GM19328 (cell line): Measurements from ENCODE around the gene ZNF697.
A peak's percentile ranks its signal among the peaks of the same experiment; 100 is the strongest.
"Not testable (repeated sequence)": the region's sequence is repeated elsewhere in the genome, so short reads cannot be mapped to it uniquely, and the experiment has no call there.

Source experiments
- ATAC-seq: cut with Tn5 transposase; IDR thresholded peaks from one replicate; pipeline ENCODE4 v1.9.1; 2021; ENCODE audit warnings: mild to moderate bottlenecking, moderate library complexity; ENCODE audit not compliant: unreplicated experiment

ZNF697 gene

DNA sequence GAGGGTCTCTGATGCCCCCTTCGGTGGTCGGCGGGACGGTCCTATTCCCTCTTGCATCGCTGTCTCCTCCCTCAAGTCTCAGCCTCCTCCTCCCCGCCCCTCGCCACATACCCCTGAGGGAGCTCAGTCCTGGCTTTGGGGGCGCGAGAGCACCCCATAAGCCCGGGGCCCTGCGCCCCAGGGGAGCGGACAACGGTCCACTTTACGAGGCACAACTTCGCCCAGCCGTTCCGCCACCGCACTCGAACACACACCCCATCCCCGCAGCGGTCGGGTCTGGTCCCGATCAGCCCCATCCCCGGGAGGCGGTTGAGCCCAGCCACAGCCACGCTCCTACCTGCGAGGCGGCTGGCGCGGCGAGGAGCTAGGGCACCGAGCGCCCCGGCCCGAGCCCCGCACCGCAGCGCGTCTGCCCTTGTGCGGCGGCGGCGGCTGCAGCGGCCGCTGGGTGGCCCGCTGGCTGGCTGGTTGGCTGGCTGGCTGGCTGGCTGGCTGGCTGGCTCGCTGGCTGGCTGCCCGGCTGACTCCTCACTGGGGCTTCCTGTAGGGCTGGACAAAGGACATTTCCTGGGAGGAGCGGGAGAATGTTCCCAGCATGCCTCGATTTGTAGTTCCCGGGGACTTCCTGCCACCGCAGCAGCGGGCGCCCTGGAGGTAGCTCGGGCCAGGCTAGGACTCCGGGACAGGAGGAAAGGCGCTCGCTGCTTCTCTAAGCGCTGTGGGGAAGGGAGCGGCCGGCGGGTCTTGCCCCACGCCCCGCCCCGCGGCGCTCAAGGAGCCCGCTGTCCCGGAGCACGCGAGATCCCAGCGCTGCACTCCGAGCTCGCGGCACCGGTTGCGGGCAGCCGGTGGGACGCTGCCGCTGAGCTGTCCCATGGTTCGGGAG is at the start of gene ZNF697:
Gene ZNF697 (minus strand): TSS at position 533 of the 886 bp plus-strand sequence. CDS start 22,166 bp downstream, outside the sequence.
- ATAC-seq: peak; percentile 70

DNA sequence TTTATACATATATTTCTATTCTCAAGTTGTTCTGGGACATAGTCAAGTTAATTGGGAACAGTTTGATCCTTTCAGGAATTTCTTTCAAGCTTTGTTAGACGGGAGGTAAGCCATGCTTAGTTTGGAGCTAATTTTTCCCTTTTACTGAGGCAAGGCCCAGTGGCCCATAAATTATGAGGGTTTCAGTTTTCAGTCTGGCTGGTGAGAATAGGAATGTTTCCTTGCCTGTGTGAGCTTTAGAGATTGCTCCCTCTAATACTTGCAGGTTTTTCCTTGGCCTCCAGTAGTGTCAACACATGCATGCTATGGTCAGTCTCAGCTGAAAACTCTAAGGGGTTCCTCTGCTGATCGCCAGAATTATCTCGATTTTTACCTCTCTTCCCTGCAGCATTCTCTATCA is 49.5 kb upstream of the ZNF697 start:
- no peak for ATAC-seq

DNA sequence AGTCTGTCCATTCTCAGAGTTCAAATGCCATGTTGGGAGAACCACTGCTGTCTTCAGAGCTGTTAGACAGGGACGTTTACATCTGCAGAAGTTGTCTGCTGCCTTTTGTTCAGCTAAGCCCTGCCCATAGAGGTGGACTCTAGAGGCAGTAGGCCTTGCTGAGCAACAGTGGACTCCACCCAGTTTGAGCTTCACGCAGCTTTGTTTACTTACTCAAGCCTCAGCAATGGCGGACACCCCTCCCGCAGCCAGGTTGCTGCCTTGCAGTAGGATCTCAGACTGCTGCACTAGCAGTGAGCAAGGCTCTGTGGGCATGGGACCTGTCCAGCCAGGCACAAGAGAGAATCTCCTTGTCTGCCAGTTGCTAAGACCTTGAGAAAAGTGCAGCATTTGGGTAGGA is 48.8 kb upstream of the ZNF697 start:
- not testable (repeated sequence) for ATAC-seq

DNA sequence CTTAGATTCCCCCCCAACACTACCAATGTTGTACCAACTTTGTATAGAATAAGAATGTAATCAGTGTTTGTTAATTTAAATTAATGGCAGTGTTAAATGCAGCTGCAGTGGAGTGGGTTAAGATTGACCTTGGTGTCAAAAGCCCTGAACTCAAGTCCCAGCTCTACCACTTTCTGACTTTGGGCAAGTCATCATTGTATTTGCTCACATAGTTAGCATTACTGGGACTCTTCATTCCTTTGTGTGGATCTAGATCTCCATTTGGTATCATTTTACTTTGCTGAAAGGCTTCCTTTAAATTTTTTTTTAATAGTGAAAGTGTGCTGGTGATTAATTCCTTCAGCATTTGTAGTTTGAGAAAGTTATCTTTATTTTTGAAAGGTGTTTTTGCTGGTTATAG is 41.4 kb upstream of the ZNF697 start:
- no peak for ATAC-seq

DNA sequence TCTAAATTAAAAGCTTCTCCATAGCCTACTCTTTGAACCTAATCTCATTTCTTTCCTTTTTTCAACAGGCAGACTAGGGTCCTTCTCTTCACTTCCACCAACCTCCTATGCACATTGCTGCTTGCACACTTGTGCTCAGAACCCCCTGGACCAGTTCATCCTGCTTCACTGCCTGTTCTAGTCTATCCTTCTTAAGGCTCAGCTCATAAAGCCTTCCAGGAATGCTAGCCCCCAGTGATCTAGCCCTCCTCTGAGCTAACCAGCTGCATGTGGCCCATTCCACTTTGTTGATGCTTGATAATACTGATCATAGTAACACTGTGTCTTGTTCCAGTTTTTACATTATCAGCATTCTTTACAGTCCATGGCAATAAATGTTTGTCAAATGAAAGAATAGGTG is 40.7 kb upstream of the ZNF697 start:
- no peak for ATAC-seq

DNA sequence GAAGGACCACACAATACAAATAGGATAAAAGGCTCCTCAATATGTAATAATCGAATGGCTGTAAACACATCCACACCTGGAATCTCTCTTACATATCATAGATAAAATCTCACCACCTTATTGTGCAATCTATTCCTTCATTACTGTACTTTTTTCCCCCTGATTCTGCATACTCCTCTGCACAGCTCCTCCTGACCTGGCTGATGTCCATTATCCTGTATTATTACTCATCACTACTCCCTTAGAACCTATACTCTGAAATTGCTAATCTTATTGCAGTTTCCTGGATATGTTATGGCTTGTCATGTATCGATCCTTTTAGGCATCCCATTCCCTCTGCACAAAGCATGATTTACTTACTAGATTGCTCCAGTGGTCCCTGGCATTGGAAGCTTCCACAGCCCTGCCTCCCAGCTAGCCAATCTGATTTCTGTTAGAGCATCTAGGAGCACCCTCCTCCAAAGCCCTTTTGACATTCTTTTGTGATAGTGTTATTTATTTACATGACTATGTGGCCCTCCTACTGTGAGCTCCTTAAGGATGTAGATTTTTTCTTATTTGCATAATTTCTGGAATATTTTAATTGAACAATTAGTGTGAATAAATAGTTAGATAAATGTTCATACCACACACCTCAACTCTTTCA is 39.5 kb upstream of the ZNF697 start:
- ATAC-seq: no peak

DNA sequence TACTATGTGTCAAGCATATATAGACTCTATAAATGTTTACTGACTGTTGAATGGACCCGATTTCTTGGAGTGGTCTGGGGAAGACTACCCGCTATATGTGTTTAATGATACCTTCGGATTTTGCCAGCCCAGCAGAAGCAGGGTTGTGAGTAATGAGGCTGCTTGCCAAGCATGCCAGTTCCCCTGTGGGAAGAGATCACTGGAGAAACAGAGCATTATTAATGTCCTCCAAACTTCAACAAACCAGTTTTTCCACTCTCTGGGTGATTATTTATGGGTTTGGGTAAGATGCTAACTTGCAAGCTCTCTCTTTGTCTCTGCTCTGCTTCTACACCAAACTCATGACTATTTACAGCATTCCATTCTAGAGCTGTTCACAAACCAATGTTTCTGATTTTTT is 38.6 kb upstream of the ZNF697 start:
- no peak for ATAC-seq

DNA sequence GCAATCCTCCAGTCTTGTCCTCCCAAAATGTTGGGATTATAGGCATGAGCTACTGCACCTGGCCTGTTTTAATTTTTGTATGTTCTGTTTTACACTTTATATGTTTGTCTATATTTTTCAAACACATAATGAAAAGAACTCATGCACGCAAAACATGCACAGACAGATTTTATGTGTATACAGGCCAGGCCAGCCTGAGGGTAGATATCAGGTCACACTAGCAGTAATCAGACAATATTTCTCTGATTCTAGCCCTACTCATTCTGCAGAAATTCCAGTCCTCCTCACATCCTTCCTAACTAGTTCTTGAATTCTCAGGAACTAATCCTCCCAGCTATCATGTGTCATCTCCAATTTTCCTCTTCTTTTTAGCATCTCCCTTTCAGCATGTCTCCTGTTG is 35.8 kb upstream of the ZNF697 start:
- no peak for ATAC-seq

DNA sequence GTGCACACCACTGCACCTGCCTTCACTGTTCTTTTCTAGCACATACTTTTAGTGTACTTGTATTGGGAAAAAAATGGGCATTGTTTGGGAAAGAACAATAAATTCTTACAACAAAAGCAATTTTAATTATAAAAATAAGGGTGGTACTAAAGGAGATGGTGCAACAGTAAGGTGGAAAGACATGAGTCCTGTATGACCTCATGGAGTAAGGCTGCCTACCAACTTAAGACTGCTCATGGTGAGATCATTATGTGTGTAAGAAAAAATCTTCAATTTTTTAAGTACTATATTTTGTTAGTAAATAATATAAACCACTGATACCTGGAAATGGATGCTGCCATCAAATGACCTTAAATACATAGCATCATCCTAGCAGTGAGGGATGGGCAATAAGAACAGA is 34.1 kb upstream of the ZNF697 start:
- no peak for ATAC-seq

DNA sequence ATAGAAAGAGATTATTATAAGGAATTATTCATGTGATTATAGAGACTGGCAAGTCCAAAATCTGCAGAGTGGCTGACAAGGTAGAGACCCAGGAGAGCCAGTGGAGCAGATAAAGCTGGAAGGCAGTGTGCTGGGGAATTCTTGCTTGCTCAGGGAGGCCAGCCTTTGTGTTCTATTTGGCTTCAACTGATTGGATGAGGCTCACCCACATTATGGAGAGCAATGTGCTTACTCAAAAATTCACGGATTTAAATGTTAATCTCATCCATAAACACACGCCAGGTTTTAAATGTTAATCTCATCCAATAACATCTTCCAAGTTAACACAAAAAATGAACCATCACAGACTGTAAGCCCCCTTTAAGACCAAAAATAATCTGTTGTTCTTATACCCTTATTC is 33.5 kb upstream of the ZNF697 start:
- no peak for ATAC-seq

DNA sequence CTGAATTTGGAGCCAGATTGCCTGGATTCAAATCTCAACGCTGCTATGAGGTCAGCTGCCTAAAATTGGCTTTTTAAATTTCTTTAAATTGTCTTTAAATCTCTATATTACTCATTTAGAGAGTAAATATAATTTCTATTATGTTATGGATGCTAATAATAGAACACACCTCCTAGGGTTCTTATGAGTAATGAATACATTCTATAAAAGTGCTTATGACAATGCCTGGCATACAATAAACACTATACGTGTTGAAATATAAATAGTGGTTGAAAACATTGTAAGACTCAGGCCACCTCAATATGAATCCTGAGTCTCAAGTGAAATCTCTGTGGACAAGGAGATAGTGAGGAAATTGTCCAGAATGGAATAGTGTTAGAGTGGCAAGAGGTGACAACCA is 32.7 kb upstream of the ZNF697 start:
- no peak for ATAC-seq

DNA sequence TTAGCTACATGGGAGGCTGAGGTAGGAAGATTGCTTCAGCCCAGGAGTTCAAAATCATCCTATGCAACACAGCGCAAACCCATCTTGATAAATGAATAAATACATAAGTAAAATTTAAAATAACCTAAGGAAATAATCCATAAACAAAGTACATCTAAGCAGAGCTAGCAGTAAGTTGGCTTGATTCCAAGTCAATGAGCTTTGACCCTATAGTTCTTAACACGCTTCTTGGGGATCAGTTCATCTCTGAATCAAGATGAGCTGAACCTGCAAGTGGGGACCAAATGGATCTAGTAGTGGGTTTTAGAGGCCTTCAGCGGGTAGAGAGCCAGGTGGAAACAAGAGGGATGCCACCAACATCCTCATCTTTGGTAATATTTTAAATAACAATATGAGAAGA is 32.1 kb upstream of the ZNF697 start:
- no peak for ATAC-seq

DNA sequence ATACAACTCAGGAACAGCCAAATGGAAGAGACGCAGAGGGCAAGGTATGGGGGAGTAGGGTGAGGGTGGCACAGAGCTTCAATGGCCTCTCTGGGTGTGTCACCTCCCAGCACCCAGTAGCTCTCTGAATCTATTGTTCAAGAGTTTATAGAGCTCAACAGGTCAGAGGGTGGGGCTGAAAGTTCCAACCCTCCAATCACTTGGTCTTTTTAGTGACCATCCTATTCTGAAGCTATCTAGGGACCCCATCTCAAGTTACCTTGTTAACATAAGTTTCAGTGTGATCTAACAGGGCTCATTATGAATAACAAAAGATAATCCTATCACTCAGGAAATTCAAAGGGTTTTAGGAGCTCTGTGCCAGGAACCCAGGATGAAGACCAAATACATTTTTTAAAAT is 31.2 kb upstream of the ZNF697 start:
- no peak for ATAC-seq

DNA sequence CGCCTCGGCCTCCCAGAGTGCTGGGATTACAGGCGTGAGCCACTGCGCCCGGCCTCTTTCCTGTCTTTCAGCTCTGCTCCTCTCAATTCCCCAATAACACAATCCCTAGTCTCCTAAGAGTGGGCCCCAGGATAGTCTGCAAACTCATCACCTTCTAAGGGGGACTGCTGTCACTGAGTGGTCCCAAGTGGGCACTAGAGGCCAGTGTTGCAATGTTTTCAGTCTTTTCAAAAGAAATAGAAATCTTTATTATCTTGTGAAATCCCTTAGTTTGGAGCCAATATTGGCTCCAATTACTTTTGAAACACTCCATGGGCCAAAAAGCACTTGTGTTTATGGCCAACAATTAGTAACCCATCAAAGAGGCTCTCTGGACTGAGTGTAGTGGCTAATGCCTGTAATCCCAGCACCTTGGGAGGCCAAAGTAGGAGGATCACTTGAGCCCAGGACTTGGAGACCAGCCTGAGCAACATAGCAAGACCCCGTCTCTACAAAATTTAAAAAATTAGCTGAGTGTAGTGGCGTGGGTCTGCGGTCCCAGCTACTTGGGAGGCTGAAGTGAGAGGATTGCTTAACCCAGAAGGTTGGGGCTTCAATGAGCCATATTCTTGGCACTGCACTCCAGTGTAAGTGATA is 28.6 kb upstream of the ZNF697 start:
- ATAC-seq: no peak

DNA sequence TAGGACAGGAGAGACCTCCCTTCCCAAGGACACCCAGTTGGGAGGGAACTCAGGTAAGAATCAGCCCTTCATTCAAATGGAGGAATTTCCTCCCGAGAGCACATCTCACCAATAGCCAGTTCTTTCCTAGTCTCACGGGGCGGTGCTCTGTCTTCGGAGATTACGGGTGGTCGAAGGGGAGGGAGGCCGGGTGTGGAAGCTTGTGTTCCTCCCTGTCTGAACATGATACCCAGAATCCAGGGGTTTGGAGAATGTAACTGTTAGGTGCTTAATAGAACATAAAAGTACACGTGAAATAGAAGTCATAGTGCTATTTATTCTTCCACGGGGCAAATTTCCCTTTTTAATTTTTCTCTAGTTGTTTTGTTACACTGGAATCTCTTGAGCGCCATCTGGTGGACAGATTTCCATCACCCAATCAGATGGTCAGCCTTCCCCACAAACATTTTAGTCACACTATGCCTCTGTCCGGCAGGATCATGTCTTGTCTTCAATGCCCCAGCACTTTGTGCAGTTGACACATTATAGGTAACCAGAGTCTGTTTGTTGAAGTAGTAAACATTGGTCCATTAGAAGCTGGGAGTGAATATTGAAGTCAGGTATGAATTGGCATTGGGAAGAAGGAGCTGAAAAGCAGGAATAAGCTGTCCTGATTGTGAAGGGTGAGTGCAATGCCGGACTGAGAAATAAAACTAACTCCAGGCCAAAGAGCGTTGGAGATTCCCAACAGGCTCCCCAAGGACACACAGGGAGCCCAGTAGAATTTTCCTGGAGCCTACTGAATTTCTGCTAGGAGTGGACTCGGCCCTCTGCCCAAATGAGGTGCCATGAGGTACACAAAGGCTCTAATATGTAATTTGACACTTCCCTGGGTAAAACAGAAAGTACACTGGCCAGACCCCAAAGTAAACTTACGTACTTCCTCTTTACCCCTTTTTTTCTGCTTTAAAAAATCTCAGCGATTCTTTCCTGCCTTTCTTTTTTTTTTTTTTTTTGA is 27.6 kb upstream of the ZNF697 start:
- no peak for ATAC-seq

DNA sequence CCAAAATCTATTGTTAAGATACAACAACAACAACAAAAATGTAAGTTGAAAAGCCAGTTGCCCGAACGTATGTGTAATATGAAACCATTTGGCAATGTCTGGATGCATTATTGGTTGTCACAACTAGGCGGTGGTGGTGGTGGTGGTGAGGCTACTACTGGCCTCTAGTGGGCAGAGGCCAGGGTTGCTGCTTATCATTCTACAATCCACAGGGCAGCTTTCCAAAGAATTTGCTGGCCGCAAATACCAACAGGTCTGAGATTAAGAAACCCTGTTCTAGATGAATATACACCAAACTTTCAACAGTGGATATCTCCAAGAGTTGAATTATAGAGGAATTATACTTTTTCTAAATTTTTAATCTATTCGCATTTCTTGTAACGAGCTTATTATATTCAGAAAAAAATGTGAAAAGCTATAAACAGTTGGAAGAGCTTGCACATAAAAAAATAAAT is 26.8 kb upstream of the ZNF697 start:
- no peak for ATAC-seq

DNA sequence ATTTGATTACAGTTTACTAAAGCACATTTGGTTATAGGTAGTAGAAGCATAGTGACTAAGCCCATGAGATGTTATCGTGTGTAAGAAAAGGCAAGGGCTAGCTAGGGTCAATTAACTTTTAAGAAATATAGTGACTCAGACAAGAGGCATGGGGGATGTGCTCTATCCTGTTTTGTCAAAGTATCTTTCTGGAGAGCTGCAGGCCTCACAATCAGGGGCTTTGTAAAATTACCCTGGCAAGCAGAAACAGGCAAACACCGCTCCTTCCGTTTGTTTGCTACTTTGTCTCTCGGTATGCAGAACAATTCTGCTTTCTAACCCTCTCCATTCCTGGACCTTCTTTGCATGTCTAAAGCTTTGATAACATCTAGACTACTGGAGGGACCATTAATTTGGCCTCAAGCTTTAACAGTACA is 26.1 kb upstream of the ZNF697 start:
- ATAC-seq: no peak

DNA sequence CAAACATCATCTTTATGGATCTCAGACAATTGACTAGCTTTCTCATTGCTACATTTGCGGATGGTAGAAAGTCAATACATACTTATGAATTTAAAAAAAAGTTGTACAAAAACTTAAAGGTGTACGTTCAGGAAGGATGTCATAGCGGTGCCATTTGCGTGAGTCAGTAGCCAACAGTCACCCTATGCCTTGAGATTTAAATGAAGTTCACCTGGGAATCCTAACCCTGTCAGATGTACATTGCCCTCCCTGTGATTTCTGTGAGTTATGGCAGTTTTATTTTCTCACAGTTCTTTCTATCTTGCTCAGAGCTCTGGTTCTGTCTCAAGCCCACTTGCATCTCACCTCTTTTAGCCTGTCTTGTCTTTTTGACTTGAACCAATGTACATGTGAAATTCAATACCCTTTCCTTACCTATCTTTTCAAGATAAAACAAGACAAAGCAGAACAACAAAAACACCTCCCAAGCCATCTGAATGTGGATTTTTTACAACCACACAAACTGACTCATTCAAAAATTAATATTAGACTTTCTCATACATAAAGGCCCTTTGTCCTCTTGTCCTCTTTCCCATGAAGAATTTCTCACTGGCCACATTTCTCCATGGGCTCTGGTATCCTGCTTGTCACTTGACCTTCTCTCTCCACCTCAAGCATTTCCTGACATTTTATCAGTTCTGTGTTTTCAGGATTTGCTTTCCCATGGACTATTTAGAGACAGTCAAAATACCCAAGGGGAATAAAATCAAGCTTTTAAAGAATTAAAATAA is 25.3 kb upstream of the ZNF697 start:
- no peak for ATAC-seq

DNA sequence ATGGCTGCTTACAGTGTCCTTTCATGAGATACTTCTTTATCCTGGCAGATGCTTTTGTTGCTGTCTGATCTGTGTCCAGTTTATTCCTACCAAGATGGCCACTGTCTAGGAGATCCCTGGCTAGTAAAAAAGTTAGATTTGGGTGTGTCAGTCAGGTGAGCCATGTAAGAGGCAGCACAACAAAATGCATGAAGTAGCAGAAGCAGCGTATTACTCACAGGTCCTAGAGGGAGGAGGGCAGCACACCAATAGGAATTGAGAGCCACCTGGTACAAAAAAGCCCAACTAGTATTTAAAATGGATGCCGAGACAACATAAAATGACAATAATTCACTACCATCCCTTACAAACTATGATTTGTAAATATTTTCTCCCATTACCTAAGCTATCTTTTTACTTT is 22.8 kb upstream of the ZNF697 start:
- no peak for ATAC-seq

DNA sequence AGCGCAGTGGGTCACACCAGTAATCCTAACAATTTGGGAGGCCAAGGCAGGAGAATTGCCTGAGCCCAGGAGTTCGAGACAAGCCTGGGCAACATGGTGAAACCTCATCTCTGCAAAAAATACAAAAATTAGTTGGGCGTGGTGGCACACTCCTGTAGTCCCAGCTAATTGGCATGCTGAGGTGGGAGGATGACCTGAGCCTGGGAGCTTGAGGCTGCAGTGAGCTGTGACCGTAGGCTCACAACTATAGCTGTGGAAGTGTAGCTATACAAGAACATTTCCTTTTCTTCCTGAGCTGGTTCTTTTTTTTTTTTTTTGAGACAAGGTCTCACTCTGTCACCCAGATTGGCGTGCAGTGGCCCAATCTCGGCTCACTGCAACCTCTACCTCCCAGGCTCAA is 19.1 kb upstream of the ZNF697 start:
- no peak for ATAC-seq
